Measurements from ENCODE around the gene PIGA.

Gene PIGA

GRCh38 chrX:15335135-15336022 lies at the start of gene PIGA:
Gene PIGA, minus strand, starts transcription at chrX:15335523. Its CDS starts 3,593 bp downstream, at chrX:15331930.
- peak; percentile 97 to 98 for DNase-seq

DNA sequence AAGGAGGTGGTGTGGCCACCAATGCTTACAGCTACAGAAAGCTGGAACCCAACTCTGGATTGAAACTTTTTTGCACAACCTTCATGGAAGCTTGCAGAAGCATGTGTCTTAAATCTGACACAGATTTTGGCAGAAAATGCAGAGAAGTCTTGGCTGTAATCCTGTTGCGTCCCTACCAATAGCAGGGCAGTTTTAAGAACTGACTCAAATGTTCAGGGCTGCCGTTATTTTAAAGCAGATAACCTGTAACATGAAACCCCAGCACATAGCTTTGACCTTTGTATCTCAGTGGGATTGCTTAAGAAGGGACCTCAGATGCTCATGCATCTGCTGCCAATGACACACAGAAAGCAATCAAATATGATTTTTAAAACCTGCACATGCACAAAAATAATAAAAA lies 49.0 kb upstream of the PIGA start, which contains the start of gene VEGFD:
TSS of gene VEGFD (minus strand) at position 110 of the 400 bp plus-strand sequence. CDS start 467 bp downstream, outside the sequence.
- peak; percentile 53 to 88 for DNase-seq

DNA sequence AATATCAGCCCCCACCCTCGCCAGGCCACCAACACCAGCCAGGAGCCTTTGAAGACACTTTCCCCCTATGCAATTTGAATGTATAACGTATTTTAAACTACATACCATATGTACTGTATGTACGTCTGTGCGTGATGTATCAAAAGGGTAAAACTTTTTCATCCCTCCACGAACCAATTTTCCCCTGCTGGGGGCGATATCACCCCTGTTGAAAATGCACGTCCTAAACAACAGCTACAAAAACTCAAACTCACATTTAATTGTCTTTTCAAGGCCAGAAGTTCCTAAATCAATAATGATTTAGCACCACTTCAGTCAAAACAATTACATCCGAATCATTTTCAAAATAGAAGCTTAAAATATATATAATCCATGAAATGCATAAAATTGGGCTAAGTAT lies 47.5 kb upstream of the PIGA start:
- DNase-seq: peak in 1 of 2 experiments; percentile 35

DNA sequence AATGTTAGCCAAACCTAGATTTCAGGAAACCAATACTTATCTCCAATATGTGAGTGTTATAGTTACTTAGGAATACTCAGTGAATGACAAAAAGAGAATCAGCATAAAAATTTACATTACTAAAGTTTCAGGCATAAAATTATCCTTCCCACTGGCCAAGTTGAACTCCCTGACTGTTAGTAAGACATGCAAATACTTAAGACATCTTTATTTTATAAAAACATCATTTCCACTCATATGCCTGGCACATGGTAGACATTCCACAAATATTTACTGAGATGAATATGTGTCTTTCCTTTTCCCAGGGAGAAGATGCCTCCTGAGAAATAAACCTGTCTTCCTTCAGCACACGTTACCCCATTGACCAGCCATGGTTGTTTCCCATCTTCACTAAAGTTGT lies 41.6 kb upstream of the PIGA start:
- DNase-seq: no peak

DNA sequence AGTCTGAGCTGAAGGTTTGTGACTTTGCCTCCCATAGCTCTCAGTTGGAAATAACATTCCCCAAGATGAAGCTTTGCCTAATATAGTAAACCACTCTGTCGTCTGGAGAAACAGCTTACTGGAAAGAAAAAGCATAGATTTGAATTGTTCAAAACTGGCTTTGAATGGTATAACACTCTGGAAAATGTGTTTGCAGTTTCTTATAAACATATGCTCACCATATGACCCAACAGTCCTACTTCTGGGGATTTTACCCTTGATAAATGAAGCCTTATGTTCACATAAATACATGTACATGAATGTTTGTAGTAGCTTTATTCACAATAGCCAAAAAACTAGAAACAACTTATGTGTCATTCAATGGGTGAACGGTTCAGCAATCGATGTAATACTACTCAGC lies 38.7 kb upstream of the PIGA start:
- peak in 1 of 2 experiments; percentile 37 for DNase-seq

GRCh38 chrX:15366506-15367352 lies 31.4 kb upstream of the PIGA start:
- no peak for DNase-seq

GRCh38 chrX:15359701-15360100 lies 24.4 kb upstream of the PIGA start:
- no peak for DNase-seq

GRCh38 chrX:15358533-15358932 lies 23.2 kb upstream of the PIGA start:
- no peak for DNase-seq

GRCh38 chrX:15356444-15356843 lies 21.1 kb upstream of the PIGA start:
- no peak for DNase-seq

DNA sequence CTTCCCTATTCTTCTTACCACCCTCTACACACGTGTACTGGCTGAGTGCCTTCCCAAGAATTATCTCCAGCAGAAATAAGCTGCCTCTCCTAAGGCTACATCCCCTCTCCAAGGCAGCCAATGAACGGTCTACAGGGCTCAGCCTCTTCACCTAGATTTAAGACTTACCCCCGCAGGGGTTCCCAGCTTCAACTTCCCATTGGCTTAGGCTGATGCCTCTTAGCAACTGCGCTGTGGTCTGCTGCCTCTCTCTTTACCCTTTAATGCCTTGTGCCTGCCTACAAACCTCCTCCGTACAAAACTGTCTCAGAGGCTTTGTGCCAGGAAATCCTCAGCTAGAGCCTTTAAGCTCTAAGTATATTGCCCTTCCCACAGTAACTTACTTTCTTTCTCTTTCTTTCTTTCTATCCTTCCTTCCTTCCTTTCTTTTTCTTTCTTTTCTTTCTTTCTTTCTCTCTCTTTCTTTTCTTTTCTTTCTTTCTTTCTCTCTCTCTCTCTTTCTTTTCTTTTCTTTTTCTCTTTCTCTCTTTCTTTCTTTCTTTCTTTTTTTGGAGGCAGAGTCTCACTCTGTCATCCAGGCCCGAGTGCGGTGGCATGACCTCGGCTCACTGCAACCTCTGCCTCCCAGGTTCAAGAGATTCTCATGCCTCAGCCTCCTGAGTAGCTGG lies 15.1 kb upstream of the PIGA start:
- DNase-seq: peak; percentile 93 to 96

DNA sequence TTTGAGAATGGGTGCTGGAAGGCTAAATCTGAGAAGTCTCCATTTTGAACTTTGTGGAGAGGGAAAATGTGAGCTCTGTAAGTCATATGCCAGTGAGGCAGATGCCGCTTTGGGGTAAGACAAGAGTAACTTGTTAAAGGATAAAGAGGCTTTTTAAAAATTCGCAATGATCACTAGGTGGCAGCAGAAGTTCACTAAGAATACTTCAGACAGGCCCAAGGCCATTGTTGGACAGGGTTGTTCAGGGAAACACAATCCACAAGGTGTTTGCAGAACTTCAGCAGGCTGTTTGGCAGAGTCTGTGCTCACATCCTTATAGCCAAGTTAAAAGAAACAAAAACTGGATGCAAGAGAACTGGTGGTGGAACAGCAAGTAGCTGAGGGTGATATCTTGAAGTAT lies 13.7 kb upstream of the PIGA start:
- DNase-seq: peak; percentile 72 to 88

DNA sequence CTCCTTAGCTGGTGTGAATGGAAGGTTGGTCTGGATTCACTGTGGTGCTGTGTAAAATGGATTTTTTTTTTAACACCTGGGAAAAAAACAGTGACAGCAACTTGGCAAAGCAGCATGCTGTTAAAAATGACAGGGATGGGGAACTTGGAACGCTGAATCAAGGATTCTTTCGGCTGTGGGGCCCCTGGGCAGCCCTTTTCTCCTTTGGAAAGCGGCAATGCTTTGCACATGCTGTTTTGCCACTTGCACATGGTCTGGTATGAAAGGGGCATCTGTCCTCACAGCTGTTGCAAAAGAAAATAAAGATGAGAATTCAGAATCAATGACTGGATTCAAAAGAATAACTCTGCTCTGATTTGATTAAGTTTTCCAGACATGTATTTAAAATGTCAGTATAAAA lies 10.7 kb upstream of the PIGA start:
- DNase-seq: no peak

GRCh38 chrX:15344106-15344505 lies 8.8 kb upstream of the PIGA start:
- no peak for DNase-seq

- DNase-seq: no peak
These were observed 7.8 kb upstream of the PIGA start for GRCh38 chrX:15343075-15343476.

GRCh38 chrX:15340867-15341266 lies 5.5 kb upstream of the PIGA start:
- DNase-seq: no peak

GRCh38 chrX:15336023-15336413 lies 695 bp upstream of the PIGA start:
- peak; percentile 27 to 65 for DNase-seq

DNA sequence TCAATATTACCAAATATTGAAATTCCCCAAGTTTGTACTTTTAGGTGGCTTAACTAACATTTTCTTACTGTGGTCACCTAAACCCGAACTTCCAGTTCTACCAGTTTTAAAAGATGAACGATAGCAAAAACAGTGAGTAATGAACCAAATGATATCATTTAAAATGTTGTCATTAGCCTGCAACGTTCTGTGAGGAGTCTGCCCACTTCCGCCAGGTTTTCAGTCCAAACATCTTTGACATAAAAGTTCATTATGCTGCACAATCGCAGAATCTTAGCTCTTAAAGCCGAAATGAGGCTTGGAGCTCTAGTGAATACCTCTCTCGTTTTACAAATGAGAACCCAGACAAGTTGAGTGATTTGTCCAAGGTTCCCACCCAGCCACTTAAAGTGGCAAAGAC lies 762 bp downstream of the PIGA start:
- no peak for DNase-seq

GRCh38 chrX:15328821-15329220 lies 6.5 kb downstream of the PIGA start:
- DNase-seq: no peak

DNA sequence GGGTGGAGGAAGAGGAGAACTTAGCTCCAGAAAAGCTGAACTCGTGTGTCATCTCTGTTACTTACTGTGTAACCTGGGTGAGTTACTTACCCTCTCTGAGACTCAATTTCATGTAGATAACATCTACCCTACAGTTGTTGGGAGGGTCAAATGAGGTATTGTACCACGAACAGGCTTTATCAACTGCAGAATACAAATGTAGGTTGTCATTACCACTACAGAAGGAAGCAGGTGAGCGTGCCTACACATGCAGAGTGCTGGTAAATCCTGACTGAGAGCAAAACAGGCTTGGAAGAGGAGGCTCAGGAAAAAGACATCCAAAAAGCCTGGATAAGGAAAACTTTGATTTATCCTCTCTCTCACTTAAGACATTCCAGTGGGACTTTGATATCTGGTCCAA lies 7.2 kb downstream of the PIGA start:
- no peak for DNase-seq

- DNase-seq: no peak
These were observed 12.9 kb downstream of the PIGA start for GRCh38 chrX:15322472-15322871.

- DNase-seq: no peak
These were observed 13.3 kb downstream of the PIGA start for GRCh38 chrX:15322072-15322471.

- no peak for DNase-seq
These were observed 13.9 kb downstream of the PIGA start for GRCh38 chrX:15321447-15321846.

DNA sequence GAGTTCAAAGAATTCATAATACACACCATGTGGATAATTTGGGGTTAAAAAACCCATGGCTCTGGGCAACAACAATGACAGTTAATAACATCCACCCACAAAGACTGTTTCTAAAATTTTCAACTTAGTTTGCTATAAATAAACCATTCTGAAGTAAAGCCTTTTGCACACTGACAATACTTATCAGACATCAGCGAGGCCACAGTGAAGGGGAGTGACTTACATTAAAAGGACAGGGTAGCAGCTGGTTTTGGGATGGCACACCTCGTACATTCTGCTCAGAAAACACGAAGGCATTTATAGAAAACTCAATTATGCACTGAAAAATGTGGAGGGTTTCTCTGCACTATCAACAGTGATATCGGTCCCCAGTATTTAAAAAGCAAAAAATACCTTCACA lies 15.0 kb downstream of the PIGA start:
- no peak for DNase-seq

Data from NCI-H524 (cell line).